ENCODE results near the gene PPP1R10. TPM values are rescaled to one million over a fixed set of nuclear protein-coding genes. Genes with fewer than 3 reads are reported as not detected.

The PPP1R10 gene
- total RNA-seq, 1 experiment from 2014 or later = 123 TPM

DNA sequence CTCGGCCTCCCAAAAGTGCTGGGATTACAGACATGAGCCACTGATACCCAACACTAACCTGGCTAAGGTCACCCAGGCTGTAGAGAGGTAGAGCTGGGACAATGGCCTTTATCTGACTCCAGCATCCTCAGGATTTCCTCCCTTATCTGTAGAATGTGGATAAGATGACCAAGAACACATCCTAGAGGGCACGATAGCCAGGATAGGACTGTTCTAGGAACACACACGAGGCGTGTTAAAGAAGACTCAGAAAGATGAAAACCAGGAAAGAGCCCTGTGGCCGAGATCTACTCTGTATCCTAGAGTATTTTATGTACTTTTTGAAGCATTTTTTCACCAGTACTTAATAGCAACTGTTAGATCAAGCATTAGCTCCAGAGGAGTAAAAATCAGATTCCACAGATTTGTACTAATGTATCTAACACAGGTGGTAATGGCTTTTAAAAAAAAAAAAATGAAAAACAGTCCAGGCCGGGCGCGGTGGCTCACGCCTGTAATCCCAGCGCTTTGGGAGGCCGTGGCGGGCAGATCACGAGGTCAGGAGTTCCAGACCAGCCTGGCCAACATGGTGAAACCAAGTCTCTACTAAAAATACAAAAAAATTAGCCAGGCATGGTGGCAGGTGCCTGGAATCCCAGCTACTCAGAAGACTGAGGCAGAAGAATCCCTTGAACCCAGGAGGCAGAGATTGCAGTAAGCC lies 17.3 kb downstream of the PPP1R10 start:
- H2BK12ac ChIP-seq (ENCODE audit: insufficient read length, low read depth, low read length) = no peak overlapping the region
- H3K23me2 ChIP-seq (ENCODE audit: insufficient read length, low read depth, low read length, poor library complexity, severe bottlenecking) = no peaks in the 10 kb centered on the region
- H4K5ac ChIP-seq (ENCODE audit: insufficient read length, low read depth, low read length) = no peak overlapping the region
- H2BK120ac ChIP-seq (ENCODE audit: low read depth, low read length, poor library complexity, severe bottlenecking) = no peak overlapping the region
- no peaks in the 10 kb centered on the region for H3K79me2 ChIP-seq (ENCODE audit: insufficient read depth, low read length)
- no peak overlapping the region for H2BK20ac ChIP-seq (ENCODE audit: low read depth, low read length, poor library complexity, severe bottlenecking)
- Mint-ChIP-seq H3K9me3 (no peaks in the 10 kb centered on the region), H3K27ac (peak overlapping the region in 2 of 3 experiments; percentile 65 to 87; a peak in 3 of 7 replicates), H3K4me3 (no peak overlapping the region), H3K36me3 (ENCODE audit: insufficient read depth in 1 of 3, low read depth in 3 of 3) (peaks cover 39 to 68% (median 57%) of the 10 kb centered on the region in 3 experiments), H3K27me3 (ENCODE audit: low read depth) (no peaks in the 10 kb centered on the region; the same call in none of the 2 replicates), H3K4me1 (peaks cover 0 to 2% of the 10 kb centered on the region in 2 experiments; a peak in 1 of 4 replicates)
- no peak overlapping the region for H3K9ac ChIP-seq (ENCODE audit: extremely low read depth, insufficient read length, low read length)
- H3K9me3 ChIP-seq (ENCODE audit: control insufficient read depth, low read depth, low read length) = no peaks in the 10 kb centered on the region
- H3K27me3 ChIP-seq (ENCODE audit: insufficient read depth, low read length) = no peaks in the 10 kb centered on the region
- H2AFZ ChIP-seq (ENCODE audit: low read length) = no peak overlapping the region
- no peak overlapping the region for H3K4ac ChIP-seq (ENCODE audit: low read depth, low read length)
- H2AK5ac ChIP-seq (ENCODE audit: insufficient read length, low read length) = no peak overlapping the region
- DNase-seq = no peak
- no peak overlapping the region for H4K8ac ChIP-seq (replicated peaks; ENCODE audit: insufficient read length, low read depth, low read length)
- no peaks in the 10 kb centered on the region for H3K4me1 ChIP-seq (ENCODE audit: insufficient read depth, low read length)
- no peak overlapping the region for H2BK5ac ChIP-seq (ENCODE audit: insufficient read length, low read length)
- H2BK15ac ChIP-seq (ENCODE audit: low read depth, low read length) = no peak overlapping the region
- no peak overlapping the region for H3K27ac ChIP-seq (ENCODE audit: insufficient read length, low read depth, low read length)
- TF ChIP-seq, protein P1, sequence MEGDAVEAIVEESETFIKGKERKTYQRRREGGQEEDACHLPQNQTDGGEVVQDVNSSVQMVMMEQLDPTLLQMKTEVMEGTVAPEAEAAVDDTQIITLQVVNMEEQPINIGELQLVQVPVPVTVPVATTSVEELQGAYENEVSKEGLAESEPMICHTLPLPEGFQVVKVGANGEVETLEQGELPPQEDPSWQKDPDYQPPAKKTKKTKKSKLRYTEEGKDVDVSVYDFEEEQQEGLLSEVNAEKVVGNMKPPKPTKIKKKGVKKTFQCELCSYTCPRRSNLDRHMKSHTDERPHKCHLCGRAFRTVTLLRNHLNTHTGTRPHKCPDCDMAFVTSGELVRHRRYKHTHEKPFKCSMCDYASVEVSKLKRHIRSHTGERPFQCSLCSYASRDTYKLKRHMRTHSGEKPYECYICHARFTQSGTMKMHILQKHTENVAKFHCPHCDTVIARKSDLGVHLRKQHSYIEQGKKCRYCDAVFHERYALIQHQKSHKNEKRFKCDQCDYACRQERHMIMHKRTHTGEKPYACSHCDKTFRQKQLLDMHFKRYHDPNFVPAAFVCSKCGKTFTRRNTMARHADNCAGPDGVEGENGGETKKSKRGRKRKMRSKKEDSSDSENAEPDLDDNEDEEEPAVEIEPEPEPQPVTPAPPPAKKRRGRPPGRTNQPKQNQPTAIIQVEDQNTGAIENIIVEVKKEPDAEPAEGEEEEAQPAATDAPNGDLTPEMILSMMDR (conservative IDR thresholded peaks at IDR 0.05) = no peak
- H3K4me2 ChIP-seq (ENCODE audit: insufficient read depth, insufficient read length, low read length) = no peak overlapping the region
- no peak overlapping the region for H3T11ph ChIP-seq (ENCODE audit: low read length)
- H3K18ac ChIP-seq (ENCODE audit: insufficient read length, low read depth, low read length) = no peak overlapping the region
- peaks cover 3% of the 10 kb centered on the region for H4K20me1 ChIP-seq (ENCODE audit: control insufficient read depth, insufficient read depth, insufficient read length)
- no peak overlapping the region for H3K23ac ChIP-seq (ENCODE audit: insufficient read length, low read depth, low read length)
- H3K79me1 ChIP-seq (ENCODE audit: insufficient read depth, low read depth, low read length, poor library complexity, severe bottlenecking) = no peaks in the 10 kb centered on the region
- H4K91ac ChIP-seq (ENCODE audit: insufficient read length, low read depth, low read length) = no peak overlapping the region
- H3K56ac ChIP-seq (ENCODE audit: insufficient read length, low read depth, low read length) = no peak overlapping the region
- WGBS (ENCODE audit: extremely low coverage, insufficient read length, low lambda C conversion rate) = no CpG with 5 or more reads among the region's 13 CpGs
- H3K14ac ChIP-seq (ENCODE audit: insufficient read depth, low read length) = no peak overlapping the region

Data from H9 (cell line).